ENCODE measurements around the gene AXIN1. TPM values are rescaled to one million over a fixed set of nuclear protein-coding genes. Genes with fewer than 3 reads are reported as not detected.
"Not testable (repeated sequence)": the region's sequence is repeated elsewhere in the genome, so short reads cannot be mapped to it uniquely, and the experiment has no call there.

AXIN1 gene
- total RNA-seq, 2 experiments from 2014 or later = 18.6 to 20.5 TPM

GRCh38 chr16:333406-334094, 19.0 kb downstream of the AXIN1 start:
- CTCF ChIA-PET = no interaction called here
- Mint-ChIP-seq H3K4me3 (no peak overlapping the region), H3K9me3 (no peaks in the 10 kb centered on the region), H3K27ac (no peak overlapping the region), H3K4me1 (ENCODE audit: low read depth) (peaks cover 41% of the 10 kb centered on the region), H3K27me3 (no peaks in the 10 kb centered on the region), H3K36me3 (peaks cover 4% of the 10 kb centered on the region)
- DNase-seq = no peak
- POLR2A ChIA-PET = no interaction called here
- intact Hi-C loops (cut with micrococcal nuclease) = no loop called here

GRCh38 chr16:331181-331814, 21.2 kb downstream of the AXIN1 start:
- peaks cover 46% of the 10 kb centered on the region for H3K4me1 Mint-ChIP-seq (ENCODE audit: low read depth)

GRCh38 chr16:330741-331140, 21.8 kb downstream of the AXIN1 start:
- no peak for DNase-seq
- Mint-ChIP-seq H3K9me3 (no peaks in the 10 kb centered on the region), H3K27me3 (no peaks in the 10 kb centered on the region), H3K36me3 (peaks cover 4% of the 10 kb centered on the region), H3K4me3 (no peak overlapping the region), H3K4me1 (ENCODE audit: low read depth) (peaks cover 46% of the 10 kb centered on the region), H3K27ac (no peak overlapping the region)
- CTCF ChIA-PET = no interaction called here
- intact Hi-C loops (cut with micrococcal nuclease) = no loop called here
- POLR2A ChIA-PET = no interaction called here

More at GRCh38 chr16:331181-331814, 21.2 kb downstream of the AXIN1 start:
- H3K27ac Mint-ChIP-seq; CTCF ChIA-PET; POLR2A ChIA-PET; H3K27me3 Mint-ChIP-seq; H3K4me3 Mint-ChIP-seq; H3K9me3 Mint-ChIP-seq; H3K36me3 Mint-ChIP-seq; intact Hi-C loops (cut with micrococcal nuclease); DNase-seq: not testable (repeated sequence)

- peaks cover under 1% of the 10 kb centered on the region for H3K36me3 Mint-ChIP-seq
- H3K4me3 Mint-ChIP-seq = peak overlapping the region; percentile 56
- intact Hi-C loops (cut with micrococcal nuclease) = no loop called here
- ChIA-PET POLR2A (no interaction called here), CTCF (interaction anchor here (1.3 to 1.4 kb wide), 2 partner anchors 20 to 90 kb away, joined by 4 read pairs; no protein-coding TSS in a partner anchor)
- H3K27ac Mint-ChIP-seq = peak overlapping the region; percentile 62
- no peak for DNase-seq
- H3K4me1 Mint-ChIP-seq (ENCODE audit: low read depth) = peaks cover 51% of the 10 kb centered on the region
- no peaks in the 10 kb centered on the region for H3K9me3 Mint-ChIP-seq
- no peaks in the 10 kb centered on the region for H3K27me3 Mint-ChIP-seq
Observed at GRCh38 chr16:325375-326145, 27.0 kb downstream of the AXIN1 start.

GRCh38 chr16:324451-325334, 27.8 kb downstream of the AXIN1 start:
- intact Hi-C loops (cut with micrococcal nuclease) = no loop called here
- POLR2A ChIA-PET = interaction anchor here (0.6 kb wide), 1 partner anchor 187 kb away, joined by 4 read pairs; no protein-coding TSS in a partner anchor
- peak; percentile 77 for DNase-seq
- CTCF ChIA-PET = interaction anchor here (1.3 kb wide), 1 partner anchor 90 kb away, joined by 4 read pairs; no protein-coding TSS in a partner anchor
- Mint-ChIP-seq H3K4me3 (peak overlapping the region; percentile 56), H3K4me1 (ENCODE audit: low read depth) (peaks cover 53% of the 10 kb centered on the region), H3K27ac (peak overlapping the region; percentile 62), H3K9me3 (no peaks in the 10 kb centered on the region), H3K27me3 (no peaks in the 10 kb centered on the region), H3K36me3 (no peaks in the 10 kb centered on the region)

- Mint-ChIP-seq H3K36me3 (no peaks in the 10 kb centered on the region), H3K27ac (no peak overlapping the region), H3K4me1 (ENCODE audit: low read depth) (peaks cover 54% of the 10 kb centered on the region), H3K27me3 (no peaks in the 10 kb centered on the region), H3K4me3 (no peak overlapping the region), H3K9me3 (no peaks in the 10 kb centered on the region)
- CTCF ChIA-PET = interaction anchor here (1.3 kb wide), 1 partner anchor 89 kb away, joined by 4 read pairs; no protein-coding TSS in a partner anchor
- DNase-seq = no peak
- intact Hi-C loops (cut with micrococcal nuclease) = no loop called here
- POLR2A ChIA-PET = no interaction called here
Observed at GRCh38 chr16:324201-324450, 28.4 kb downstream of the AXIN1 start.

GRCh38 chr16:322476-323143, 29.9 kb downstream of the AXIN1 start:
- ChIA-PET POLR2A (no interaction called here), CTCF (no interaction called here)
- DNase-seq = no peak
- intact Hi-C loops (cut with micrococcal nuclease) = no loop called here
- Mint-ChIP-seq H3K27ac (no peak overlapping the region), H3K4me3 (no peak overlapping the region), H3K27me3 (no peaks in the 10 kb centered on the region), H3K9me3 (no peaks in the 10 kb centered on the region), H3K4me1 (ENCODE audit: low read depth) (peaks cover 56% of the 10 kb centered on the region), H3K36me3 (no peaks in the 10 kb centered on the region)

GRCh38 chr16:321532-321931, 31.0 kb downstream of the AXIN1 start:
- Mint-ChIP-seq H3K27me3 (no peaks in the 10 kb centered on the region), H3K9me3 (no peaks in the 10 kb centered on the region), H3K36me3 (no peaks in the 10 kb centered on the region), H3K27ac (no peak overlapping the region), H3K4me3 (no peak overlapping the region), H3K4me1 (ENCODE audit: low read depth) (peaks cover 51% of the 10 kb centered on the region)
- no peak for DNase-seq
- POLR2A ChIA-PET = interaction anchor here (0.6 to 0.7 kb wide), 2 partner anchors 21 to 43 kb away, joined by 3 to 4 read pairs; no protein-coding TSS in a partner anchor
- CTCF ChIA-PET = no interaction called here
- intact Hi-C loops (cut with micrococcal nuclease) = no loop called here

- CTCF ChIA-PET = no interaction called here
- Mint-ChIP-seq H3K27ac (no peak overlapping the region), H3K4me1 (ENCODE audit: low read depth) (peaks cover 45% of the 10 kb centered on the region), H3K27me3 (no peaks in the 10 kb centered on the region), H3K9me3 (no peaks in the 10 kb centered on the region), H3K4me3 (no peak overlapping the region), H3K36me3 (no peaks in the 10 kb centered on the region)
- POLR2A ChIA-PET = no interaction called here
- DNase-seq = no peak
- intact Hi-C loops (cut with micrococcal nuclease) = no loop called here
Observed at GRCh38 chr16:320206-320605, 32.3 kb downstream of the AXIN1 start.

GRCh38 chr16:318628-319027, 33.9 kb downstream of the AXIN1 start:
- intact Hi-C loops (cut with micrococcal nuclease) = no loop called here
- H3K27me3 Mint-ChIP-seq = no peaks in the 10 kb centered on the region
- POLR2A ChIA-PET = no interaction called here
- no peaks in the 10 kb centered on the region for H3K9me3 Mint-ChIP-seq
- no peaks in the 10 kb centered on the region for H3K36me3 Mint-ChIP-seq
- CTCF ChIA-PET = interaction anchor here (1.4 kb wide), 1 partner anchor 221 kb away, joined by 3 read pairs; no protein-coding TSS in a partner anchor
- no peak overlapping the region for H3K4me3 Mint-ChIP-seq
- DNase-seq = no peak
- H3K4me1 Mint-ChIP-seq (ENCODE audit: low read depth) = peaks cover 30% of the 10 kb centered on the region
- no peak overlapping the region for H3K27ac Mint-ChIP-seq

GRCh38 chr16:317583-317982, 34.9 kb downstream of the AXIN1 start:
- Mint-ChIP-seq H3K4me3 (no peak overlapping the region), H3K4me1 (ENCODE audit: low read depth) (peaks cover 26% of the 10 kb centered on the region), H3K36me3 (peaks cover 3% of the 10 kb centered on the region), H3K9me3 (no peaks in the 10 kb centered on the region), H3K27ac (no peak overlapping the region), H3K27me3 (no peaks in the 10 kb centered on the region)
- DNase-seq = no peak
- ChIA-PET POLR2A (no interaction called here), CTCF (no interaction called here)
- intact Hi-C loops (cut with micrococcal nuclease) = no loop called here
